Neural cell (in vitro differentiated cells): ENCODE measurements around the gene PLAC9.

Source experiments
- EP300 ChIP-seq: fragments of 450-650 bp; conservative IDR thresholded peaks from 2 replicates; pipeline ENCODE4 v1.6.1; 2014; ENCODE audit warnings: antibody characterized with exemption, mild to moderate bottlenecking, moderate library complexity; ENCODE audit not compliant: poor library complexity, severe bottlenecking
- EZH2 ChIP-seq: fragments of 200-600, 300-800 bp; shearing (Covaris generic), sonication (generic); IDR thresholded peaks from 2 replicates; pipeline ENCODE4 v1.6.1; 2014; ENCODE audit warnings: antibody characterized with exemption, low read length, borderline replicate concordance, mild to moderate bottlenecking; ENCODE audit not compliant: insufficient read depth, poor library complexity, severe bottlenecking
- MXI1 ChIP-seq: fragments of 450-650 bp; conservative IDR thresholded peaks from 2 replicates; pipeline ENCODE4 v1.6.1; 2014; ENCODE audit warnings: antibody characterized with exemption, mild to moderate bottlenecking; ENCODE audit not compliant: poor library complexity, severe bottlenecking
- POLR2AphosphoS5 ChIP-seq: IDR thresholded peaks from 2 replicates; pipeline ENCODE4 v1.6.1; 2012
- RAD21 ChIP-seq: fragments of 450-650 bp; conservative IDR thresholded peaks from 2 replicates; pipeline ENCODE4 v1.6.1; 2014; ENCODE audit warnings: antibody characterized with exemption, mild to moderate bottlenecking, moderate library complexity
- SMC3 ChIP-seq: fragments of 450-650 bp; conservative IDR thresholded peaks from 2 replicates; pipeline ENCODE4 v1.6.1; 2014; ENCODE audit warnings: antibody characterized with exemption, mild to moderate bottlenecking, moderate library complexity; ENCODE audit not compliant: poor library complexity
- TAF1 ChIP-seq: IDR thresholded peaks from 2 replicates; pipeline ENCODE4 v1.6.1; 2012; ENCODE audit warnings: low read depth
- TF ChIP-seq, protein P1 (sequence below): fragments of 450-650 bp; IDR thresholded peaks from 2 replicates; pipeline ENCODE4 v1.5.1; 2014; ENCODE audit warnings: antibody characterized with exemption, mild to moderate bottlenecking, moderate library complexity; ENCODE audit not compliant: poor library complexity, severe bottlenecking
- TF ChIP-seq, protein P2 (sequence below): IDR thresholded peaks from 2 replicates; pipeline ENCODE4 v1.6.1; 2012; ENCODE audit warnings: borderline replicate concordance

DNA sequence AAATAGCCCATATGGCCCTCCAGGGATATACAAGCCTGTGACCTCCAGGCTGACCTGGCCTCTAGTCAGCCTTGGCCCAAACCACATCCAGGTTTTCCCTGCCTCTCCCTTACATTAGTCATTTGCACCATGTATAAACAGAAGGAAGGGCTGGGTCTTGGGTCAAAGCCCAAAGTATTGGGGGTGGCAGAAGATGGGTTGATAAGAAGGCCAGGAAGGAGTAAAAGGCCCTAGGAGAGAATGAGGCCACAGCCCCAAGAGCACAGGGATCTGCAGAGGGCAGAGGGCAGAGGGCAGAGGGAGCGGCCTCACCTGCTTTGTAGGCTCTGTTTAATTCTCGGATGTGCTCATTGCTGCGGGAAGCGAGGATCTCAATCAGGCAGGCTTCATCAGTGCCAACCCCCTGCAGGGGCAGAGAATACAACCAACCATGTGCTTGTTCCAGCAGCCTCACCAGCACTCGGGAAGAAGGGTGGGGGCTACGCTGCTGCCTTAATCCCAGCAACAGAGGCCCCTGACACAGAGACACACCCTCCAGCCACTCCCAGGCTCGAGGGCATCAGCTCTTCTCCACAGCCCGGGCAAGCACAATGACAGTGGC is 31.3 kb downstream of the PLAC9 start:
- TF ChIP-seq, protein P1, sequence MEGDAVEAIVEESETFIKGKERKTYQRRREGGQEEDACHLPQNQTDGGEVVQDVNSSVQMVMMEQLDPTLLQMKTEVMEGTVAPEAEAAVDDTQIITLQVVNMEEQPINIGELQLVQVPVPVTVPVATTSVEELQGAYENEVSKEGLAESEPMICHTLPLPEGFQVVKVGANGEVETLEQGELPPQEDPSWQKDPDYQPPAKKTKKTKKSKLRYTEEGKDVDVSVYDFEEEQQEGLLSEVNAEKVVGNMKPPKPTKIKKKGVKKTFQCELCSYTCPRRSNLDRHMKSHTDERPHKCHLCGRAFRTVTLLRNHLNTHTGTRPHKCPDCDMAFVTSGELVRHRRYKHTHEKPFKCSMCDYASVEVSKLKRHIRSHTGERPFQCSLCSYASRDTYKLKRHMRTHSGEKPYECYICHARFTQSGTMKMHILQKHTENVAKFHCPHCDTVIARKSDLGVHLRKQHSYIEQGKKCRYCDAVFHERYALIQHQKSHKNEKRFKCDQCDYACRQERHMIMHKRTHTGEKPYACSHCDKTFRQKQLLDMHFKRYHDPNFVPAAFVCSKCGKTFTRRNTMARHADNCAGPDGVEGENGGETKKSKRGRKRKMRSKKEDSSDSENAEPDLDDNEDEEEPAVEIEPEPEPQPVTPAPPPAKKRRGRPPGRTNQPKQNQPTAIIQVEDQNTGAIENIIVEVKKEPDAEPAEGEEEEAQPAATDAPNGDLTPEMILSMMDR = no peak
- TF ChIP-seq, protein P2, sequence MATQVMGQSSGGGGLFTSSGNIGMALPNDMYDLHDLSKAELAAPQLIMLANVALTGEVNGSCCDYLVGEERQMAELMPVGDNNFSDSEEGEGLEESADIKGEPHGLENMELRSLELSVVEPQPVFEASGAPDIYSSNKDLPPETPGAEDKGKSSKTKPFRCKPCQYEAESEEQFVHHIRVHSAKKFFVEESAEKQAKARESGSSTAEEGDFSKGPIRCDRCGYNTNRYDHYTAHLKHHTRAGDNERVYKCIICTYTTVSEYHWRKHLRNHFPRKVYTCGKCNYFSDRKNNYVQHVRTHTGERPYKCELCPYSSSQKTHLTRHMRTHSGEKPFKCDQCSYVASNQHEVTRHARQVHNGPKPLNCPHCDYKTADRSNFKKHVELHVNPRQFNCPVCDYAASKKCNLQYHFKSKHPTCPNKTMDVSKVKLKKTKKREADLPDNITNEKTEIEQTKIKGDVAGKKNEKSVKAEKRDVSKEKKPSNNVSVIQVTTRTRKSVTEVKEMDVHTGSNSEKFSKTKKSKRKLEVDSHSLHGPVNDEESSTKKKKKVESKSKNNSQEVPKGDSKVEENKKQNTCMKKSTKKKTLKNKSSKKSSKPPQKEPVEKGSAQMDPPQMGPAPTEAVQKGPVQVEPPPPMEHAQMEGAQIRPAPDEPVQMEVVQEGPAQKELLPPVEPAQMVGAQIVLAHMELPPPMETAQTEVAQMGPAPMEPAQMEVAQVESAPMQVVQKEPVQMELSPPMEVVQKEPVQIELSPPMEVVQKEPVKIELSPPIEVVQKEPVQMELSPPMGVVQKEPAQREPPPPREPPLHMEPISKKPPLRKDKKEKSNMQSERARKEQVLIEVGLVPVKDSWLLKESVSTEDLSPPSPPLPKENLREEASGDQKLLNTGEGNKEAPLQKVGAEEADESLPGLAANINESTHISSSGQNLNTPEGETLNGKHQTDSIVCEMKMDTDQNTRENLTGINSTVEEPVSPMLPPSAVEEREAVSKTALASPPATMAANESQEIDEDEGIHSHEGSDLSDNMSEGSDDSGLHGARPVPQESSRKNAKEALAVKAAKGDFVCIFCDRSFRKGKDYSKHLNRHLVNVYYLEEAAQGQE = no peak
- TF ChIP-seq RAD21 (no peak), SMC3 (no peak), EZH2 (no peak), EP300 (no peak), TAF1 (no peak), POLR2AphosphoS5 (no peak), MXI1 (no peak)
